ENCODE data around the gene GPR107.

GRCh38 chr9:130023144-130023787 lies 30.4 kb upstream of the GPR107 start:
- TF ChIP-seq CTCF (IDR thresholded peaks at IDR 0.05): no peak
- no peak for TF ChIP-seq ZFX (IDR thresholded peaks at IDR 0.05; ENCODE audit: borderline replicate concordance)
